Neural cell (in vitro differentiated cells): Measurements from ENCODE around the gene EIF2B4. TPM values are rescaled to one million over a fixed set of nuclear protein-coding genes. Genes with fewer than 3 reads are reported as not detected.

Source experiments
- H2AFZ ChIP-seq: fragments of 200-600, 300-800 bp; sonication (generic), shearing (Covaris generic); 2 replicates; pipeline ENCODE4 v1.6.0; 2014; ENCODE audit warnings: low read depth, mild to moderate bottlenecking, antibody characterized with exemption, low read length, moderate library complexity
- H3F3A ChIP-seq: fragments of 200-600 bp; shearing (Covaris generic); 2 replicates; pipeline ENCODE4 v1.6.1; 2016; ENCODE audit warnings: mild to moderate bottlenecking, moderate library complexity, mixed read lengths, antibody characterized with exemption, low read length; ENCODE audit not compliant: insufficient read depth, poor library complexity, severe bottlenecking
- H3K27ac ChIP-seq: fragments of 200-600, 300-800 bp; sonication (generic), shearing (Covaris generic); 2 replicates; pipeline ENCODE4 v1.5.1; 2014; ENCODE audit warnings: mild to moderate bottlenecking, low read length, moderate library complexity
- H3K27me3 ChIP-seq: fragments of 300-800, 200-600 bp; sonication (generic), shearing (Covaris generic); 2 replicates; pipeline ENCODE4 v1.6.0; 2014; ENCODE audit warnings: mild to moderate bottlenecking, low read depth, low read length, moderate library complexity; ENCODE audit not compliant: insufficient read depth
- H3K36me3 ChIP-seq: fragments of 300-800, 200-600 bp; sonication (generic), shearing (Covaris generic); 2 replicates; pipeline ENCODE4 v1.5.1; 2014; ENCODE audit warnings: mild to moderate bottlenecking, antibody characterized with exemption, low read length, moderate library complexity; ENCODE audit not compliant: insufficient read depth
- H3K4me2 ChIP-seq: fragments of 300-800, 200-600 bp; sonication (generic), shearing (Covaris generic); 2 replicates; pipeline ENCODE4 v1.6.0; 2014; ENCODE audit warnings: mild to moderate bottlenecking, low read length
- H3K4me3 ChIP-seq: fragments of 300-800, 200-600 bp; sonication (generic), shearing (Covaris generic); 2 replicates; pipeline ENCODE4 v1.5.1; 2014; ENCODE audit warnings: mild to moderate bottlenecking, low read length, moderate library complexity
- H3K79me2 ChIP-seq: fragments of 200-600 bp; shearing (Covaris generic); replicated peaks from 2 replicates; pipeline ENCODE4 v1.6.0; 2014; ENCODE audit warnings: mild to moderate bottlenecking, low read length, moderate library complexity; ENCODE audit not compliant: insufficient read depth
- H3K9ac ChIP-seq: fragments of 300-800, 200-600 bp; sonication (generic), shearing (Covaris generic); 2 replicates; pipeline ENCODE4 v1.6.1; 2016; ENCODE audit warnings: mild to moderate bottlenecking, low read length, mixed read lengths
- H3K9me2 ChIP-seq: fragments of 200-600 bp; shearing (Covaris generic); 2 replicates; pipeline ENCODE4 v1.6.1; 2016; ENCODE audit warnings: mild to moderate bottlenecking, low read length, mixed read lengths; ENCODE audit not compliant: insufficient read depth
- H3K9me3 ChIP-seq: fragments of 200-600, 300-800 bp; sonication (generic), shearing (Covaris generic); 2 replicates; pipeline ENCODE4 v1.6.1; 2016; ENCODE audit warnings: mild to moderate bottlenecking, mixed run types, low read length, moderate library complexity, mixed read lengths
- H4K20me1 ChIP-seq: fragments of 200-600 bp; shearing (Covaris generic); 2 replicates; pipeline ENCODE4 v1.6.1; 2016; ENCODE audit warnings: mild to moderate bottlenecking, mixed run types; ENCODE audit not compliant: insufficient read depth
- EP300 ChIP-seq: fragments of 450-650 bp; conservative IDR thresholded peaks from 2 replicates; pipeline ENCODE4 v1.6.1; 2014; ENCODE audit warnings: antibody characterized with exemption, mild to moderate bottlenecking, moderate library complexity; ENCODE audit not compliant: poor library complexity, severe bottlenecking
- EZH2 ChIP-seq: fragments of 200-600, 300-800 bp; shearing (Covaris generic), sonication (generic); IDR thresholded peaks from 2 replicates; pipeline ENCODE4 v1.6.1; 2014; ENCODE audit warnings: antibody characterized with exemption, low read length, borderline replicate concordance, mild to moderate bottlenecking; ENCODE audit not compliant: insufficient read depth, poor library complexity, severe bottlenecking
- MXI1 ChIP-seq: fragments of 450-650 bp; conservative IDR thresholded peaks from 2 replicates; pipeline ENCODE4 v1.6.1; 2014; ENCODE audit warnings: antibody characterized with exemption, mild to moderate bottlenecking; ENCODE audit not compliant: poor library complexity, severe bottlenecking
- POLR2AphosphoS5 ChIP-seq: IDR thresholded peaks from 2 replicates; pipeline ENCODE4 v1.6.1; 2012
- RAD21 ChIP-seq: fragments of 450-650 bp; conservative IDR thresholded peaks from 2 replicates; pipeline ENCODE4 v1.6.1; 2014; ENCODE audit warnings: antibody characterized with exemption, mild to moderate bottlenecking, moderate library complexity
- SMC3 ChIP-seq: fragments of 450-650 bp; conservative IDR thresholded peaks from 2 replicates; pipeline ENCODE4 v1.6.1; 2014; ENCODE audit warnings: antibody characterized with exemption, mild to moderate bottlenecking, moderate library complexity; ENCODE audit not compliant: poor library complexity
- TAF1 ChIP-seq: IDR thresholded peaks from 2 replicates; pipeline ENCODE4 v1.6.1; 2012; ENCODE audit warnings: low read depth
- polyA plus RNA-seq: library from polyadenylated mRNA; depleted of rRNA; stranded (reverse); fragments of >200 nt; gene quantifications from 2 replicates; pipeline ENCODE4 v1.2.3, GENCODE V29; 2014
- TF ChIP-seq, protein P1 (sequence below): fragments of 450-650 bp; IDR thresholded peaks from 2 replicates; pipeline ENCODE4 v1.5.1; 2014; ENCODE audit warnings: antibody characterized with exemption, mild to moderate bottlenecking, moderate library complexity; ENCODE audit not compliant: poor library complexity, severe bottlenecking
- TF ChIP-seq, protein P2 (sequence below): IDR thresholded peaks from 2 replicates; pipeline ENCODE4 v1.6.1; 2012; ENCODE audit warnings: borderline replicate concordance

Gene EIF2B4
- polyA plus RNA-seq, 1 donor from 2014 or later = 43.7 TPM

DNA sequence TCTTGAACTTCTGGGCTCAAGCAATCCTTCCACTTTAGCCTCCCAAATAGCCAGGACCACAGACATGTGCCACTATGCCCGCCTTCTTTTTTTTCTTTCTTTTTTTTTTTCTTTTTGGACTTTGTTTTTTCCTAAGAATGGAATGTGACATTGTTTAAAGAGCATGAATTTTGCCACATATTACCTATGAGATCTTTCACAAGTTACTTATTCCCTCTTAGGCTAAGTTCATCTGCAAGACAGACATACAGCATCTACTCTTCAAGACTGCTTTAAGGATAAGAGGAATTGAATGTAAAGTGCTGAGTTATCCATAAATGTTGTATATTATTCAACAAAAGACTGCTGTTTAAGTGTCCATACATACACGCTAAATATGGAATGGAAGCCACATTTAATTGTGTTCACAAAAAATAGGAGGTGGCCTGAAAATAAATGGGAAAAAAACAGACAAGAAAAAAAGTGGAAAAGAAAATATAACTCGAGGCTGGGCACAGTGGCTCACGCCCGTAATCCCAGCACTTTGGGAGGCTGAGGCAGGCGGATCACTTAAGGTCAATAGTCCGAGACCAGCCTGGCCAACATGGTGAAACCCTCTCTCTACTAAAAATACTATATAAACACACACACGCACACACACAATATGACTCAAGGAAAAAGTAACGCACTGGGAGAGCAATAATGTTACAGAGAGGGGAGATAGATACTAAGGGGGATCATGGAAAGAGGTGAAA, 42.4 kb upstream of the EIF2B4 start:
- H3K9me2 ChIP-seq = no peaks in the 10 kb centered on the region
- H3K36me3 ChIP-seq = no peaks in the 10 kb centered on the region
- no peak overlapping the region for H3K4me2 ChIP-seq
- no peak overlapping the region for H3K9ac ChIP-seq
- H2AFZ ChIP-seq = no peak overlapping the region
- no peaks in the 10 kb centered on the region for H3K9me3 ChIP-seq
- H3K79me2 ChIP-seq = peaks cover 13% of the 10 kb centered on the region
- H4K20me1 ChIP-seq = no peaks in the 10 kb centered on the region
- H3F3A ChIP-seq = no peaks in the 10 kb centered on the region
- no peak overlapping the region for H3K4me3 ChIP-seq
- H3K27ac ChIP-seq = no peak overlapping the region
- no peaks in the 10 kb centered on the region for H3K27me3 ChIP-seq
- TF ChIP-seq SMC3 (no peak), POLR2AphosphoS5 (no peak), MXI1 (no peak), RAD21 (no peak)
- TF ChIP-seq, protein P1, sequence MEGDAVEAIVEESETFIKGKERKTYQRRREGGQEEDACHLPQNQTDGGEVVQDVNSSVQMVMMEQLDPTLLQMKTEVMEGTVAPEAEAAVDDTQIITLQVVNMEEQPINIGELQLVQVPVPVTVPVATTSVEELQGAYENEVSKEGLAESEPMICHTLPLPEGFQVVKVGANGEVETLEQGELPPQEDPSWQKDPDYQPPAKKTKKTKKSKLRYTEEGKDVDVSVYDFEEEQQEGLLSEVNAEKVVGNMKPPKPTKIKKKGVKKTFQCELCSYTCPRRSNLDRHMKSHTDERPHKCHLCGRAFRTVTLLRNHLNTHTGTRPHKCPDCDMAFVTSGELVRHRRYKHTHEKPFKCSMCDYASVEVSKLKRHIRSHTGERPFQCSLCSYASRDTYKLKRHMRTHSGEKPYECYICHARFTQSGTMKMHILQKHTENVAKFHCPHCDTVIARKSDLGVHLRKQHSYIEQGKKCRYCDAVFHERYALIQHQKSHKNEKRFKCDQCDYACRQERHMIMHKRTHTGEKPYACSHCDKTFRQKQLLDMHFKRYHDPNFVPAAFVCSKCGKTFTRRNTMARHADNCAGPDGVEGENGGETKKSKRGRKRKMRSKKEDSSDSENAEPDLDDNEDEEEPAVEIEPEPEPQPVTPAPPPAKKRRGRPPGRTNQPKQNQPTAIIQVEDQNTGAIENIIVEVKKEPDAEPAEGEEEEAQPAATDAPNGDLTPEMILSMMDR = no peak

DNA sequence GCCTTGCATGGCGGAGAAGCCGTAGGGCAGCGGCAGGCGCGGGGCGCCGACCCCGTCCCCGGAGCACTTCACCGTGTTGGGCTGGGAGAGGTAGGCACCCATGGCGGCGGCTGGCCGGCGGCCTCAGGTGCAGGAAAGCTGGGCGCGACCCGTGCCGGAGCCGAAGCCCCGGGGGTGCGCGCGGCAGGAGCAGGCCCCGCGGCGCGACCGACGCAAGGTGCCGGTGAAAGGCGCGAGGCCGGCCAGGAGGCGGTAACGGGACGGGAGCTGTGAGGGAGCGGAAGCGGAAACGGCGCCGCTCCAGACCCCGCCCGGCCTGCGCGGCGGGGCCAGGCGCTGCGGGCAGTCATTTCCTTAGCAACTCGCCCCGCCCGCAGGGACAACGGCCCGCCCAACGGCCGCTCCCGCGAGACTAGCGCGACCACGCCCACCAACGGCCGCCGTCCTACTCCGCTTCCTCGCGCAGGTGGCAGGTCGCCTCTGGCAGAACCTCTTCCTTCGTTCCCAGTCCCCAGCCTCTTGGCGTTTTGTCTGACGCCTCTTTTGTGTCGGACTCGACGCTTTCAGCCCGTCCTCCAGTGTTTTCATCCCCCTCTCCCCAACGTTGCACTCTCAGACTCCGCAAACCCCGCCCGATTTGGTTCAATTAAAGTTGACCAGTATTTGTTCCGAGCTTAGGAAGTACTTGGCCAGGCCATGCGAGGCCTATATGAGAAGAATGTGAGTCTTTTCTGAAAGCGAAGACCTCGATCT, 39.4 kb upstream of the EIF2B4 start, which contains the start of gene PPM1G:
PPM1G (minus strand) TSS at position 271 of the 753 bp plus-strand sequence; CDS start at position 102, 169 bp downstream.
- H3K4me2 ChIP-seq = peak within 1 kb of the TSS; percentile 97
- H4K20me1 ChIP-seq = no peaks in the 10 kb centered on the region
- peak within 1 kb of the TSS; percentile 78 for H2AFZ ChIP-seq
- H3F3A ChIP-seq = no peaks in the 10 kb centered on the region
- no peaks in the 10 kb centered on the region for H3K27me3 ChIP-seq
- TF ChIP-seq EP300 (peak; percentile 21), MXI1 (peak; percentile 91), RAD21 (peak; percentile 26), EZH2 (no peak), TAF1 (peak; percentile 65), SMC3 (no peak), POLR2AphosphoS5 (peak; percentile 91)
- TF ChIP-seq, protein P2, sequence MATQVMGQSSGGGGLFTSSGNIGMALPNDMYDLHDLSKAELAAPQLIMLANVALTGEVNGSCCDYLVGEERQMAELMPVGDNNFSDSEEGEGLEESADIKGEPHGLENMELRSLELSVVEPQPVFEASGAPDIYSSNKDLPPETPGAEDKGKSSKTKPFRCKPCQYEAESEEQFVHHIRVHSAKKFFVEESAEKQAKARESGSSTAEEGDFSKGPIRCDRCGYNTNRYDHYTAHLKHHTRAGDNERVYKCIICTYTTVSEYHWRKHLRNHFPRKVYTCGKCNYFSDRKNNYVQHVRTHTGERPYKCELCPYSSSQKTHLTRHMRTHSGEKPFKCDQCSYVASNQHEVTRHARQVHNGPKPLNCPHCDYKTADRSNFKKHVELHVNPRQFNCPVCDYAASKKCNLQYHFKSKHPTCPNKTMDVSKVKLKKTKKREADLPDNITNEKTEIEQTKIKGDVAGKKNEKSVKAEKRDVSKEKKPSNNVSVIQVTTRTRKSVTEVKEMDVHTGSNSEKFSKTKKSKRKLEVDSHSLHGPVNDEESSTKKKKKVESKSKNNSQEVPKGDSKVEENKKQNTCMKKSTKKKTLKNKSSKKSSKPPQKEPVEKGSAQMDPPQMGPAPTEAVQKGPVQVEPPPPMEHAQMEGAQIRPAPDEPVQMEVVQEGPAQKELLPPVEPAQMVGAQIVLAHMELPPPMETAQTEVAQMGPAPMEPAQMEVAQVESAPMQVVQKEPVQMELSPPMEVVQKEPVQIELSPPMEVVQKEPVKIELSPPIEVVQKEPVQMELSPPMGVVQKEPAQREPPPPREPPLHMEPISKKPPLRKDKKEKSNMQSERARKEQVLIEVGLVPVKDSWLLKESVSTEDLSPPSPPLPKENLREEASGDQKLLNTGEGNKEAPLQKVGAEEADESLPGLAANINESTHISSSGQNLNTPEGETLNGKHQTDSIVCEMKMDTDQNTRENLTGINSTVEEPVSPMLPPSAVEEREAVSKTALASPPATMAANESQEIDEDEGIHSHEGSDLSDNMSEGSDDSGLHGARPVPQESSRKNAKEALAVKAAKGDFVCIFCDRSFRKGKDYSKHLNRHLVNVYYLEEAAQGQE = peak; percentile 45
- TF ChIP-seq, protein P1 = peak; percentile 17
- no peaks in the 10 kb centered on the region for H3K9me2 ChIP-seq
- H3K9ac ChIP-seq = peak within 1 kb of the TSS; percentile 82
- H3K4me3 ChIP-seq = peak within 1 kb of the TSS; percentile 90
- no peaks in the 10 kb centered on the region for H3K9me3 ChIP-seq
- H3K27ac ChIP-seq = peak within 1 kb of the TSS; percentile 83
- H3K79me2 ChIP-seq = peaks cover 37% of the 10 kb centered on the region
- no peaks in the 10 kb centered on the region for H3K36me3 ChIP-seq
